Measurements from ENCODE around the gene KRT74.

- TF ChIP-seq, protein P1, sequence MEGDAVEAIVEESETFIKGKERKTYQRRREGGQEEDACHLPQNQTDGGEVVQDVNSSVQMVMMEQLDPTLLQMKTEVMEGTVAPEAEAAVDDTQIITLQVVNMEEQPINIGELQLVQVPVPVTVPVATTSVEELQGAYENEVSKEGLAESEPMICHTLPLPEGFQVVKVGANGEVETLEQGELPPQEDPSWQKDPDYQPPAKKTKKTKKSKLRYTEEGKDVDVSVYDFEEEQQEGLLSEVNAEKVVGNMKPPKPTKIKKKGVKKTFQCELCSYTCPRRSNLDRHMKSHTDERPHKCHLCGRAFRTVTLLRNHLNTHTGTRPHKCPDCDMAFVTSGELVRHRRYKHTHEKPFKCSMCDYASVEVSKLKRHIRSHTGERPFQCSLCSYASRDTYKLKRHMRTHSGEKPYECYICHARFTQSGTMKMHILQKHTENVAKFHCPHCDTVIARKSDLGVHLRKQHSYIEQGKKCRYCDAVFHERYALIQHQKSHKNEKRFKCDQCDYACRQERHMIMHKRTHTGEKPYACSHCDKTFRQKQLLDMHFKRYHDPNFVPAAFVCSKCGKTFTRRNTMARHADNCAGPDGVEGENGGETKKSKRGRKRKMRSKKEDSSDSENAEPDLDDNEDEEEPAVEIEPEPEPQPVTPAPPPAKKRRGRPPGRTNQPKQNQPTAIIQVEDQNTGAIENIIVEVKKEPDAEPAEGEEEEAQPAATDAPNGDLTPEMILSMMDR (conservative IDR thresholded peaks at IDR 0.05), result no peak
- no peak for TF ChIP-seq EZH2 (IDR thresholded peaks at IDR 0.05; ENCODE audit: low read depth)
These were observed 38.1 kb downstream of the KRT74 start for GRCh38 chr12:52535574-52535973.

All from PC-9 (cell line).